Measurements from ENCODE around the gene ELF1. TPM values are rescaled to one million over a fixed set of nuclear protein-coding genes. Genes with fewer than 3 reads are reported as not detected.
"Not testable (repeated sequence)": the region's sequence is repeated elsewhere in the genome, so short reads cannot be mapped to it uniquely, and the experiment has no call there.

Gene ELF1
- total RNA-seq, 4 donors from 2014 or later, result 66.9 to 96.2 (median 72.1) TPM

- no peak overlapping the region for H3K27ac ChIP-seq (replicated peaks in 1 of 4)
- no peak for DNase-seq (ENCODE audit: extremely low spot score)
- intact Hi-C loops (cut with DNase I), result no loop called here
- H3K4me3 ChIP-seq, result no peak overlapping the region
- H3K9me3 ChIP-seq, result no peaks in the 10 kb centered on the region
- H3K27me3 ChIP-seq, result no peaks in the 10 kb centered on the region
- H3K4me1 ChIP-seq, result no peaks in the 10 kb centered on the region
- TF ChIP-seq POLR2AphosphoS5 (IDR thresholded peaks at IDR 0.05), result no peak
- no peak for TF ChIP-seq POLR2A (IDR thresholded peaks at IDR 0.05; ENCODE audit: low read depth)
- no peak for TF ChIP-seq EP300 (IDR thresholded peaks at IDR 0.05)
- TF ChIP-seq CTCF (IDR thresholded peaks at IDR 0.05), result no peak
- WGBS, result 94% methylated on average over 3 of the region's 3 CpGs
- peaks cover 0 to 9% (median 2%) of the 10 kb centered on the region in 4 donors for H3K36me3 ChIP-seq
These were observed 133.1 kb downstream of the ELF1 start for GRCh38 chr13:40886017-40886416.

GRCh38 chr13:40884175-40884574 lies 134.9 kb downstream of the ELF1 start:
- H3K4me3 ChIP-seq; H3K9me3 ChIP-seq; H3K27ac ChIP-seq (replicated peaks in 1 of 4); DNase-seq (ENCODE audit: extremely low spot score); H3K27me3 ChIP-seq; intact Hi-C loops (cut with DNase I); H3K4me1 ChIP-seq: not testable (repeated sequence)
- peaks cover 0 to 16% (median 4%) of the 10 kb centered on the region in 4 donors for H3K36me3 ChIP-seq
- WGBS, result no CpG with 5 or more reads among the region's 1 CpG

Other genes starting within 250 kb of the ELF1 start
- gene MRPS31, start 248.1 kb downstream of the ELF1 start, total RNA-seq, result 10 to 100 TPM in 3 of 4 donors, 1 to 10 TPM in 1; 9.9 to 14.6 (median 13.8) TPM
- gene SLC25A15, start 229.7 kb downstream of the ELF1 start, total RNA-seq, result 1 to 10 TPM; 3.7 to 5.1 (median 4.5) TPM
- 10 to 100 TPM; 15.3 to 23.2 (median 18.5) TPM for gene WBP4, start 42.2 kb upstream of the ELF1 start, total RNA-seq
- gene KBTBD6, start 113.5 kb upstream of the ELF1 start, total RNA-seq, result 1 to 10 TPM; 4.6 to 9.1 (median 7.5) TPM
- 10 to 100 TPM in 1 of 4 donors, 1 to 10 TPM in 3; 4.0 to 10.3 (median 7.7) TPM for gene KBTBD7, start 175.3 kb upstream of the ELF1 start, total RNA-seq
- 10 to 100 TPM in 1 of 4 donors, 1 to 10 TPM in 3; 6.4 to 18.7 (median 8.9) TPM for gene MTRF1, start 244.3 kb upstream of the ELF1 start, total RNA-seq

Measured in esophagus muscularis mucosa (tissue), 4 donors.